NCI-H2196 treated with DMSO at 0.1 percent for 48 hours (cell line): Measurements from ENCODE around the gene GDA.
"Not testable (repeated sequence)": the region's sequence is repeated elsewhere in the genome, so short reads cannot be mapped to it uniquely, and the experiment has no call there.

Experiments
- DNase-seq: peaks from one replicate; lab custom pipeline; 2025; ENCODE audit not compliant: unreplicated experiment; lab: John Stamatoyannopoulos, UW

Gene GDA

DNA sequence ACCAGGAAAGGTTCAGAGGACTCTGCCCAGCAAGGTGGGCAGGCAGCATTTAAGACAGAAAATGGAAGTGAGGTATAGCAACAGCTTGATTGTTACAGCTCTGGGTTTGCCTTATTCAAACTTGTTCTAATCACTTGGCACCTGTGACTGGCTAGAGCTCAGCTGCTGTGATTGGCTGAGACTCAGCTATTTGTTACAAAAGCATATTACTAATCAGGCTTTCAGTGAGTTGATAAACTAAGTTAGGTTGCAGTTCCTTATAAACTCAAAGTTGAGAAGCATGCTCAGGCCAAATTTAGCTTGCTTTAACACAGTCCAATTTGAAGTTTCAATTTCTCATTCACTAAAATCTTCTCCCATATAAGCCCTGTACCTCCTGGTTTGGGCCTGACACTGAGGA lies 56.3 kb downstream of the GDA start:
- no peak for DNase-seq

DNA sequence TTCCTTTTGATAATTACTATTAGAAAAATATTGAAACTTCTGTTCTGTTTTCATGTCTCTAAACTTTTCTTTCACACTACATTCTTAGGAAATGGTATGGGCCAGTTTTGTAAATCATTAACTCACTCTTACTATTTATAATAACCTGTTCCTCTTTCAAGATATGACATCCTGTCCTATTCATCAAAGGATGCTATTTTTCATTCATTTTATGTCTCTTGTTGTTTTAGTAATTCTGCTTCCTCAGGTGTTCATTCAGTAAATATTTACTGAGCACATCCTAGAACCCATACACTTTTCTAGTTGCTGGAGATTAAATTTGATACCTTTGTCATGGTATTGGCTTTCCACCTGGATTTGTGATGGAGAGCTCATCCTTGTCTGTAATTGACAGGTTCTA lies 58.0 kb downstream of the GDA start:
- no peak for DNase-seq

DNA sequence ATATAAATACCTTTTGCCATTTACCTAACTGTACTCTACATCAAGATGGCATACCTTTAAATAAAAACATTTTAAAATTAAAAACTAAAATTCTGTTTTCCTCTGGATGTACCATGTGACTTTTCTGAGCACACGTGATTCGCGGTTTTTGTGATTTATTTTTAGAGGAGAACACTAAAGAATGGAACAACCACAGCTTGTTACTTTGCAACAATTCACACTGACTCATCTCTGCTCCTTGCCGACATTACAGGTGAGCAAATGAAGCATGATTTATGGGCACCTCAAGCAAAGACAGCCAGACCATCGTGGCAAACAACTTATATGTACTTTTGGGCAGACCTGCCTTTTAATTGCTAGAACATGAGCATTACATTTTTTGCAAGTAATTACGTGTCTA lies 61.3 kb downstream of the GDA start:
- DNase-seq: no peak

DNA sequence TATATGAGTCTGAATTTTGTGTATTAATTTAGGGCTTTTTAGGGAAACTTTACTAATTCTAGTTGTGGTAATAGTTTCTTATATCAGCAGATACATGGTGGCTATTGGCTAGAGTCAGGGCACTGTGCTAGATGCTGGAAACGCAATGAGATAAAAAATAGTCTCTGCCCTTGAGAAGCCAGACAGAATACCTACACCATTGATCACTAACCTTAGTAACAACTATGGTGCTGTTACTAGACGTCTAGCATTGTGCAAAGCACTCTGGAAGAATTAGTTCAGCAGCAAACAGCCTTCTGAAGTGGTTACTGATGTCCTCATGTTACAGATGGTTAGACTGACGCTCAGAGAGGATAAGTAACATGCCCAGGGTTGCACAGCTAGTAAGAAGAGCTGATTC lies 61.8 kb downstream of the GDA start:
- no peak for DNase-seq

DNA sequence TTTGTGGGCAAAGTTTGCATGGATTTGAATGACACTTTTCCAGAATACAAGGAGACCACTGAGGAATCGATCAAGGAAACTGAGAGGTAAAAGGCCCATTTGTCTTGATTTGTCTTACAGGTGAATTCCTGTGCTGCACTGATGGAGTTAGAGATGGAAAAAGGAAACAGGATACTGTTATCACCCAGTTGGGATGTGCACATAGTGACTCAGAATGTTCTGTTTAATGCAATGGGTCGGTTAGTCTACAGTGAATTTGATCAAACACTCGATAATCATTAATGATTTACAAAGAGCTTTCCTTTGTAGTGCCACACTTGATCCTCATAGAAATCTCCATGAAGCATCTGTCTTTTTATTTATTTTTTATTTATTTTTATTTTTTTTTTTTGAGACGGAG lies 64.7 kb downstream of the GDA start:
- DNase-seq: no peak

DNA sequence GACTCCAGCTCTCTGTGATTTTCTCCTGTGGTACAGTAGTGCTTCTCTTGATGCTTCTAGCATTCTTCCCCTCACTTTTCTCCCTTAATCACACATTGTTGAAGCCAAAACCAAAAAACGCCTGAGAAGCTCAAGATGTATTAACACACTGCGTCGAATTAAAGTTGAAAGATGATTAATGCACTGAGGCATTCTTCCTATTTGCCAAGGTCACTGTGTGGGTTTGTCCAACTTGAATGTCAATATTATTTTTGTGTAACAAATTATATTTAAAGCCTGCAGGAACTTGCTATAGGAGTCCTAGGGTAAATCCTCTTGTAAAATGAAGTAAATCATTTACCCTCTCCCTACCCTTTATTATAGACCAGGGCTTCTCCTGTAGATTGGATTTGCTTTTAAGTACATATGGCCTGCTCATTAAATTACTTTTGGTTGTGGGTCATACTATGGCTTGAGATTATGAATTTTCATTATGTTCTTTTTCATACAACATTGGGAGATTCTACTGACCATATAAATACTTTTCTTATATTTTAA lies 68.1 kb downstream of the GDA start:
- DNase-seq: no peak

DNA sequence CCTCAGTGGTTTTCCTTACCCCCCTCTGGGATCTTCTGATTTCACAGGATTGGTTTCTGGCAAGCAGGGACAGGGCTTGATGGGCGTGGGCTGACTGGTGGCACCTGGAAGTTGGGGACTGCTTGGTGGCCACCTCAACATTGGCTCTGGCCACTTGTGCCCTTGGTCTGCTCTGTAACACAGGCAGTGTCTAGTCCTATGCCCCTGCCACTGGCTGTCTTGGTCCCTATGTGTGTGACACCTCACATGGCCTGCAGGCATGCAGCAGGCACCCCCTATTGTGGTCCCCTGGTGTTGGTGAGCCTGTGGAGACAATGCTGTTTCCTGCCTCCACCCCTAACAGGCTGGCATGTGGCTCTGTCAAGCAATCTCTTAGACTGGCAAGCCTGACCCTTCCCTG lies 71.3 kb downstream of the GDA start:
- DNase-seq: no peak

DNA sequence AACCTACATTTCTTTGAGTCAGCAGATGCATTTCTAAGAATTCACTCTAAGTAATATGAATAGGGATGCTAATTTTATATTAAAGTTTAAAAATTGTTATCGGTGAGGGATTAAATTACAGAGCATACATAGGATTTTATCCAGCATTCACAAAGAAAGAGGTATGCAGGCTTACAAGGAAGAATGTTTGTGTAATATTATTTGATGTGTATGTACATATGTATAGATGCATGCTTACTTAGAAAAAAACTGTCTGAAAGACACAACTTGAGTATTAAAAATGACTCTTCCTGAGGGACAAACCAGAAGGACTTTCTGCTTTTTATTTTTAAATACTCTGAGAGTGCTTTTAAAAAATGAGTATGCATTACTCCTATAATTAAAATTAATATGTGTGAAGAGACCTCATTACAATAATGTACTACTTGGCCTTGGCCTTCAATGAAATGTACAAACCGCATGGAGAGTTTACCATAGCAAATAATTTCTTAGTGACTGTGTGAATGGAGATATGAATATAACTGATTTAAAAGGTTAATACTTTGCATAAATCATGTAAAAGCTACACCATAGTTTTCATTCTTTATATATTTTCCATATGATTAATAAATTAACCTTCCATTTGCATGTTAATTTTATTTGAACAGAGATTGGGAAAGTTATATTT lies 77.0 kb downstream of the GDA start:
- no peak for DNase-seq

DNA sequence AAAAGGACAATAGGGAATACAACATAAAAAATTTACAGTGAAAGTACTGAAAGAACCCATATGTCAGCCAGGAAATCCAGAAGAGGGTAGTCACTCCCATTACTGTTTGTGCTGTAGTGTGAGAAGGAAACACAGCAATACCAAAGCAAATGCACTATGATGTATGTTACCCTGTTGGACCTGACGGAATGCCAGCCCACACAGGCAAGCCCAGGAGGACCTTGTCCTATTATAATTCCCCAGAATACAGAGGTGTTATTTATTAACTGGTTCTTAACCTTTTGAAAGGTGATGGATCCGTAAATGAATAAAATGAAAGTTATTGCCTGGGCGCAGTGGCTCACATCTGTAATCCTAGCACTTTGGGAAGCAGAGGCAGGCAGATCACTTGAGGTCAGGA lies 79.0 kb downstream of the GDA start:
- DNase-seq: no peak

DNA sequence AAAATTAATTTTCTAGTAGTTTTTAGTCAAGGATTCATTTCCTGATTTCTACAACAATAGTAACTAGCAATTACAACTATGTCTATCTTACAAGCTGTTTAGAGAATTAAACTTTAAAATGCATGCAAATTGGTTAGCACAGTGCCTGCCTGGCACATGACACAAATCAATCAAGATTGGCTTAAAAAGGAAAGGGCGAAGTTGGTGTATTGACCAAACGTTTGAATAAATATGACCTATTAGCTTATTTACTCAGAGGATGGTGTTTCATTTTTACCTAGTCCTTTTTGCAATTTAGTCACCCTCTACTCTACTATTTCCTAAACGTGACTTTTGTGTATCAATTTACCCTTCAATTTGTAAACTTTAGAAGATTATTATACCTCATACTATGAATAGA lies 83.5 kb downstream of the GDA start:
- DNase-seq: no peak

DNA sequence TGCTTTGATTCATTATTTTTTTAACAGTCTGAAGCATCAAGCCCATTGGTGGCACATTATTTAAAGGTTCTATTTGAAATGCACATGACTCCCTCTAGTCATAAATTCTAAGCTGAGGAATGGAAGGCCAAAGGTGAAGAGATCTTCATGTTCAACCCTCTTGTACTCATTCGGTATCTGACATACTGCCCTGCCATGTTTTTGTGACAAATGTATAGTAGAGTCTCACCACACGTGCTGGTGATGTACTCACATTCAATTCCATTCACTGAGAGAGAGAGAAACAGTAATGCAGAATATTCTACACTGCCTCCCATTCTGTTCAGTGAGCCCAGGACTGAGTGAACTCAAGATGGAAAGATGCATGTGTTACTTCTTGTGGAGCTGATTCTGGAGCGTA lies 98.3 kb downstream of the GDA start:
- DNase-seq: no peak

DNA sequence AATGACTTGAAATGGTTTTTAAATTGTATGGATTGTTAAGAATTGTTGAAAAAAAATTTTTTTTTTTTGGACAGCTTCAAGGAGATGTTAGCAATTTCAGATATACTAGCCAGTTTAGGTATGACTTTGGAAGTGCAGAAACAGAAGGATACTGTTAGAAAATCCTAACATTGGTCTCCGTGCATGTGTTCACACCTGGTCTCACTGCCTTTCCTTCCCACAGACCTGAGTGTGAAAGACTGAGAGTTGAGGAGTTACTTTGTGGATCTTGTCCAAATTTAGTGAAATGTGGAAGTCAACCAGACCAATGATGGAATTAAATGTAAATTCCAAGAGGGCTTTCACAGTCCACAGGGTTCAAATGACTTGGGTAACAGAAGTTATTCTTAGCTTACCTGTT lies 102.3 kb downstream of the GDA start:
- no peak for DNase-seq

DNA sequence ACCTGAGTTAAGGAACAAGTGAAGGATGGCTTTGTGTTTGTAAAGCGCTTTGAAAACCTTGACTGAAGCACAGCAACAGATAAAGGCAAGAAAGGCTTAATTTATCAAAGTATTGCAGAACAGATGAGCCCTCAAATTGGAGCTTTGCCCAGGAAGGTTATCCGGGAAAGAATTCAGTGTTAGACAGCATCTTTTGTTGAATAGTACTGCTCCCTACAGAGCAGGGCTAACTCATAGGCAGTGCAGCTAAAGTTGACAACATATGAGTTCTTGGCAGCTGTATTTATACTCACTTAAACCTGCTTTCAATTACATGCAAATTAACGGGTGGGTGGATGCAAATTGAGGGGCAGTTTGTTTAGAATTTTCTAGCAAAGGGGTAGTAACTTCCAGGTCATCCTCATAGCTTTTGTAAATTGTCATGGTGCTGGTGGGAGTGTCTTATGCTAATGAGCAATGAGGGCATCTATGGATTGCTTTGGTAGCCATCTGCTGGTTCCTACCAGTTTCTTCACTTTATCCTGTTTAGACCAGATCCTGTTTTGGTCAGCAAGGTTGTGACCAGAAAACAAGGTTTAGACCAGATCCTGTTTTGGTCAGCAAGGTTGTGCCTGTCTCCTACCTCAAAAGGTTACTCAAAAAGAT lies 105.8 kb downstream of the GDA start:
- no peak for DNase-seq

DNA sequence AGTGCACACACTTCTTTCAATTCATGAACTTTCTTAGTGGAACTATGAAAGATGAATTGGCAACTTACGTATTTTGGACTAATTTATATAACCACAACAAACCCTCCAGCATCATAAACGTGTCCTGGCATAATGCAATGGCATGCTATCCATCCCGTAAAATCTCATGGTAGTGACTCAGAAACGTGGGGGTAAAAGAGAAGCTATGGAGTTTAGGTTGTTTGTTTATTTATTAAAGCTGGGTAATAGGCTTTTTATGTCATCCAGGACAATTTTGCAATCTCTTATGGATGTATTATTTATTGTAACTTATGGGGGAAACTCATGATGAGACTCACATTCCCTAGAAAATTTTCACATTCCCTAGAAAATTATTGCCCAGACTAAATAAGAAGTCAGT lies 106.3 kb downstream of the GDA start:
- no peak for DNase-seq

DNA sequence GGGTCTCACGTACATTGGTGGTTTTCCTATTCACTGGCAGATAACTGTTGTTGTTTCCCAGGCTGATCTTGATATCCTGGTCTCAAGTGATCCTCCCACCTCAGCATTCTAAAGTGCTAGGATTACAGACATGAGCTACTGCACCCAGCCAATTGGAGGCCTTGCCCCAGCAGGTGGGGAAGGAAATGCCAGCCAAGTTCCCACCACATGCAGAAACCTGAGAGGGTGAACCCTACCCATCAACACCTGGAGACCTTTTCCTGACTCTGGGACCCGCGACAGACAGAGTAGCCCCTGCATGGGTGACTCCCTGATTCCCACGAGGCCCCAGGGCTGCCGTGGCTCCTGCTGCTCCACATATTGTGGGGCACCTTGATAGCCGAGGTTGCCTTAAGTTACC lies 107.7 kb downstream of the GDA start:
- DNase-seq: no peak

DNA sequence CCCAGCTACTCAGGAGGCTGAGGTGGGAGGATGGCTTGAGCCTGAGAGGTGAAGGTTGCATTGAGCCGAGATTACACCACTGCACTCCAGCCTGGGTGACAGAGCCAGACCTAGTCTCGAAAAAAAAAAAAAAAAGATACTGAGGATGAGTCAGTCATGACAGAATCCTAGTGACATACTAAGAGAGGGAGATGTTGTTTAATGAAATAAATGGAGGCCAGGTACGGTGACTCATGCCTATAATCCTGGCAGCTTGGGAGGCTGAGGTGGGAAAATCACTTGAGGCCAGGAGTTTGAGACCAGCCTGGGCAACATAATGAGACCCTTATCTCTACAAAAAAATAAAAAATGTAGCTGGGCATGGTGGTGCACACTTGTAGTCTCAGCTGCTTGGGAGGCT lies 108.6 kb downstream of the GDA start:
- DNase-seq: no peak

DNA sequence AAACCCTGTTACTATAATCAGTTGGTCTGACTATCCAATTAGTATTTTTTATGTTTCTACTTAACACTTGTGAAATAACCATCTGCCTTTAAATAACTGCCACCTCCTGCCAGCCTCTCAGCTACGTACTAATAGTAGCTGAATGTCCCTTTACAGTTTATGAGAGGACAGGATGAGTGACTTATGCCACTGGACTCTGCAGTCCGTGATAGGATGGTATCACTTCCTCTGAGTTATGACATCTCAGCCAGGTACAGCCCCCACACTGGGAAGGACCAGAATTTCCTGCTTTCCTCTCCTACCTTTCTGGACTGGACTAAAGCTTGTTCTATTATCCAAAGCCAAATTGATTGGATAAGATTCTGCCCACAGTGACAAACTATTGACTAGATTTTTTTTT lies 112.8 kb downstream of the GDA start:
- no peak for DNase-seq

DNA sequence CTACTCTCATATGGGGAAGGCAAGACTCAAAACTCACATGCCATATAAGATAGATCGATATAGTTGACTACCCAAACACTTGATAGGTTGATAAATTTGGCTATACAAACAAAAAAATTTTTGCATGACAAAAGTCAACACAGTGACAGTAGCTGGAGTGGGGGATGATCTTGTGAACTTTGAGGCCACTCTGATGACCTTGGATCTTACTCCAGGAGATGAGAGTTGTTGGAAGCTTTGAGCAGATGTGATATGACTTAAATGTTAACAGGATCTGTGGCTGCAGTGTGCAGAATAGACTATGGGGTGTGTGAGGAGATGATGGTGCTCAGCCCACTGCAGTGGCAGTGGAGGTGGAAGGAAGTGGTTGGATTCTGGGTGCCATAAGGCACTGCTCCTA lies 114.3 kb downstream of the GDA start:
- DNase-seq: no peak

DNA sequence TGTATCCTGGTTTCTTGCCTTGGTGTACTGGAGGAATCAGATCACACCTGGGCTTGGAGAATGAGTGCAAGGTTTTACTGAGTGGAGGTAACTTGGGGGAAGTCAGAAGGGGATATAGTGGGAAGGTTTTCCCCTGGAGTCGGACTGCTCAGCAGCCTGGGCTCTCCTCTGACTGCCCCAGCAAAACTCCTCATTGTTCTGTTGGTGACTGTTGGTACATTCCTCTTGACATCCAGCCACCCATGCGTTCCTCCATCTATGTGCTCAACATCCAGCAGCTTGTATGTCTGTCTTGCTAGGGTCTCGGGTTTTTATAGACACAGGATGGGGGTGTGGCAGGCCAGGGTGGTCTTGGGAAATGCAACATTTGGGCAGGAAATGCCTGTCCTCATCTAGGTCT lies 119.7 kb downstream of the GDA start:
- DNase-seq: no peak

DNA sequence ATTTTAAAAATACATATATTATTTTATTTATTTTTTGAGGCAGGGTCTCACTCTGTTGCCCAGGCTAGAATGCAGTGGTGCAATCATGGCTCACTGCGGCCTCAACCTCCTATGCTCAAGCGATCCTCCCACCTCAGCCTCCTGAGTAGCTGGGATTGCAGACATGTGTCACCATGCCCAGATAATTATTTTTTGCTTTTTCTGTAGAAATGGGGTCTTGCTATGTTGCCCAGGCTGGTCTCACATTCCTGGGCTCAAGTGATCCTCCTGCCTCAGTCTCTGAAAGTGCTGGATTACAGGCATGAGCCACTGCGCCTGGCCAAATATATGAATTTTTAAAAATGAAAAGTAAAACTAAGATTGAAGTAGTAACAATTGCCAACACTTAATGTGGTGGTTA lies 121.1 kb downstream of the GDA start:
- DNase-seq: not testable (repeated sequence)

DNA sequence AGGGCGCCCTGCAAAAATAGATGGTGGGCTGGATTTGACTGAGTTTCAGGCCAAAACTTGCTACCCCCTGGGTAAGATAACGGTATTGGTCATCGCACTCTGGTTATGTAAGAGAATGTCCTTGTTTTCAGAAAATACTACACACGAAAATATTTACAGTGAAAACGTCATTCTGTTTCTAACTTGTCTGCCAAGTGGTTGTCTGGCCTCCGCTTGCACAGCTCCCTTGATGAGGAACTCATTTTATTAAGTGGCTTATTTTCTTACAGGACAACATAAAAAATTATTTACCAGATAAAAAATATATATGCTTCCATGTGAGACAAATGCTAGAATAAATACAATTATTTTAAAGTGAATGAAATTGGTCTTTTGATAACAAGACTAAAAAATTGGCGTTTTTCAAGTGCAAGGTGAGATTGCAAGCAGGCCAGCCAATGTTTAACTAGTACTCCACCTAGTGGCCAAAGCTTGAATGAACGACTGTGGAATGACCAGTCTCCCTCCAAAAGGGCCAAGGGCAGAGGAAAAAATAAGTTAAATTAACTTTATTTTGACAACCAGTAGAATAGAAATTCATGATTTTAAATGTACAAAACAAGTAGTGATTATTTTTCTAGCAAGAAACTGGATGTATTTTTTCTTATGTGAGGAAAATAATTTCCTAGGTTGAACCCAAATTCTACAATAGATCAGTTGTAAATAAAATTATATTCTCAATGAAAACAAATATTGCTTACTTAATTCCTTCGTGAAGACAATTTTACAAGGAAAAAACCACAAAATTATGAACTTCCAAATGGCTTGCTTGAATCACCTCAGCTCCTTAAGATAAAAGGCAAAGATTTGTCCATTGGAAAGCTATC lies 122.6 kb downstream of the GDA start:
- DNase-seq: peak; percentile 23

DNA sequence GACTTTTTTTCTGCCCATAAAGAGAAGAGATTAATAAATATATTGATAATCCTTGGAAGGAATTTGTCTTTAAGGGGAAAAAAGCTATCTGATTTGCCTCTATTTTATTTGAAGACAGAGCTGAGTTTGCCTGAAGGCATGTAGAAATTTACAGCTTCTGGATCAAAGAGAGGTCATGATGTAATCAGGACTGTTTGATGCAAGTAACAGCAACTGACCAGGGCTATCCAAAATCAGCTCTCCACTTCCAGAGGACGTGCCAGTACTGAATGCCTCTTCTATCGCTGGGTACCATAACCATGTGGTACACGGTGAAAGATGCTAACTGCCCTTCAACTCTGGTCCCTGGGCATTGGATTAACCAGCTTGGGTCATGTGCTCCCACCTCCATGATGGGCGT lies 125.2 kb downstream of the GDA start:
- no peak for DNase-seq
